A673 (cell line): Measurements from ENCODE around the gene DLG2.

Experiments
- EZH2 ChIP-seq: fragments of 200-600 bp; sonication (generic); IDR thresholded peaks from 2 replicates; pipeline ENCODE4 v1.6.1; 2017; ENCODE audit warnings: borderline replicate concordance, low read depth, mild to moderate bottlenecking, mixed read lengths, antibody characterized with exemption, low read length; ENCODE audit not compliant: poor library complexity, severe bottlenecking
- TF ChIP-seq, protein P1 (sequence below): fragments of 300-800, 200-600 bp; sonication (generic); conservative IDR thresholded peaks from 2 replicates; pipeline ENCODE4 v1.5.1; 2017; ENCODE audit warnings: low read depth, mild to moderate bottlenecking, antibody characterized with exemption, low read length, moderate library complexity, mixed read lengths

DNA sequence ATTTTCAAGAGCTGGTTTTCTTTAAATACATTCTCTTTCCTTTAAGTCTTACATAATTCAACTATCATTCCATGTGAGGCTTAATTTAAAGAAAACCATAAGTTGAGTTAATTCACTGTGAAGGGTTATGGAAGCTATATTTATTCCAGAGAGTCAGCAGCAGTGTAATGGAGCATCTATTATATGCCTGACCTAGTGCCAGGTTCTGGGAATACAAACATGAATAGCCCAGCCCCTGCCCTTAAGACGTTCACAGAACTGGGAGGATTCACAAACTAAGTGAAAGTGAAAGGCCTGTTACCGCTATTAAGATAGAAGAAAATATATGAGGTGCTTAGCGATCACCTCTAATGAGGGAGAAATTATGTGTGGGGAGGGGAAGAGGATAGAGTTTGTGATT lies 1932.1 kb downstream of the DLG2 start:
- TF ChIP-seq EZH2: no peak
- TF ChIP-seq, protein P1, sequence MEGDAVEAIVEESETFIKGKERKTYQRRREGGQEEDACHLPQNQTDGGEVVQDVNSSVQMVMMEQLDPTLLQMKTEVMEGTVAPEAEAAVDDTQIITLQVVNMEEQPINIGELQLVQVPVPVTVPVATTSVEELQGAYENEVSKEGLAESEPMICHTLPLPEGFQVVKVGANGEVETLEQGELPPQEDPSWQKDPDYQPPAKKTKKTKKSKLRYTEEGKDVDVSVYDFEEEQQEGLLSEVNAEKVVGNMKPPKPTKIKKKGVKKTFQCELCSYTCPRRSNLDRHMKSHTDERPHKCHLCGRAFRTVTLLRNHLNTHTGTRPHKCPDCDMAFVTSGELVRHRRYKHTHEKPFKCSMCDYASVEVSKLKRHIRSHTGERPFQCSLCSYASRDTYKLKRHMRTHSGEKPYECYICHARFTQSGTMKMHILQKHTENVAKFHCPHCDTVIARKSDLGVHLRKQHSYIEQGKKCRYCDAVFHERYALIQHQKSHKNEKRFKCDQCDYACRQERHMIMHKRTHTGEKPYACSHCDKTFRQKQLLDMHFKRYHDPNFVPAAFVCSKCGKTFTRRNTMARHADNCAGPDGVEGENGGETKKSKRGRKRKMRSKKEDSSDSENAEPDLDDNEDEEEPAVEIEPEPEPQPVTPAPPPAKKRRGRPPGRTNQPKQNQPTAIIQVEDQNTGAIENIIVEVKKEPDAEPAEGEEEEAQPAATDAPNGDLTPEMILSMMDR: no peak
